Activated CD4-positive, CD25-positive, alpha-beta regulatory T cell treated with anti-CD3 and anti-CD28 coated beads, Interleukin-2, amount 50 U/mL, for 72 hours (primary cell): ENCODE data around the gene ATP6AP1.

ENCODE experiments used
- DNase-seq: peaks from one replicate; pipeline ENCODE4 v3.0.0; 2021

The ATP6AP1 gene

DNA sequence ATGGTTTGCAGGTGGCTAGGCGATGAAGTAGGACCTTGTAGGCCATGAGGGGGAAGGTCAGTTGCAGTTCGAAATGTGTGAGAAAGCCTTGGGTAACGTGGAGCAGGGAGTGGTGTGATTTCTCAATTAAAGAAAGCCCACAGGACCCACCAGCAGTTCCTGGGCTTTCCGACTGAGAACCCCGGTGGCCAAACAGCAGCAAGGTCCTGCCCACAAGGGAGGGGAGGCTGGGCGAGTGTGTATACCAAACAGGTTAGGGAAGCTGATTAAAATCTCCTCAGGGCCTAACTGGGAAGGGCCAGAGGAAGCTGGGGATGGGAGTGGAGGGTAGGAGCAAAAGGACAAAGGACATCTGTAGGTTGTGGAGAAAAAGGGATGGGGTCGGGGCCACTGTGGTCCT is 2.4 kb downstream of the ATP6AP1 start:
- DNase-seq, result no peak

DNA sequence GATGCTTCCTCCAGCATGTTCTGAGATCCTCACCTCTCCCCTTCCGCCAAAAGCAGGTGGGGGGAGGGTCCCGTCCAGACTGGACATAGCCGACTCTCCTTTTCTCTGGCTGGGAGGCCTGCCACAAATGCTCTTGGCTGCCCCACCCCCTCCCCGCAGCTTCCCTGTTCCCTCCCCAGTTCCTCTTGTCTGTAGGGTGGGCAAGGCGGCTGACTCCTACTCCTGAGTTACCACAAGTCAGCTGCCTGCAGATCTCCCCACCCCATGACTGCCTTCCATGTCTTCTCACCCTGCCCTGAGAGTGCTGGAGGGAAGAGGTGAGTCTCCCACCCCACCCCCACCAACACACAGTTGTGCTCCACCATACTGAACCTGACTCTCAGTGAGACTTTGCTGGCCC is 2.9 kb downstream of the ATP6AP1 start:
- no peak for DNase-seq

DNA sequence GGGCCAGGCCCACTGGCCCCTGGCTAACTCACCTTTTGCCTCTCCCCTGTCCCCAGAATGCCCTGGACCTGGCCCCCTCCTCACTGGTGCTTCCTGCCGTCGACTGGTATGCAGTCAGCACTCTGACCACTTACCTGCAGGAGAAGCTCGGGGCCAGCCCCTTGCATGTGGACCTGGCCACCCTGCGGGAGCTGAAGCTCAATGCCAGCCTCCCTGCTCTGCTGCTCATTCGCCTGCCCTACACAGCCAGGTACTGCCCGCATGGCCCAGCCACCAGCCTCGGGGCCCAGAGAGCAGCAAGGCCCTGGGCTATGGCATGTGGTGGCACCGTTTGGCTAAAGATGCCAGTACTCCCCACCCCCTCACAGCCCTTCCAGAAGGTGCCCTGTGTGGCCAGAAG is 3.7 kb downstream of the ATP6AP1 start:
- no peak for DNase-seq

DNA sequence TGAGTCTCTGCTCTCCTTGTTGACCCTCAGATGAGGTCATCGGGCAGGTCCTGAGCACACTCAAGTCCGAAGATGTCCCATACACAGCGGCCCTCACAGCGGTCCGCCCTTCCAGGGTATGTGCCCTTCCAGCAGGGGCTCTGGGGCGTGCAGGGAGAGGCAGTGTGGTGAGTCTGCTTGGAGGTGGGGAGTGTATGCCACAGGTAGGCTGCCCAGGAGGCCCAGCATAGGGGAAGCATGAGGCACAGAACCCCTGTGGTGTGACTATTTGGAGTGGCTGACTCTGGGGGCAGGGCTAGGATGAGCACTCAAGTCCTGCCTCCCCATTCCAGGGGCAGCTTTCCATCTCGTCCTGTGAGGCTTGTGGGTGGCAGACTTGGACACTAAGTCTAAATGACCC is 5.1 kb downstream of the ATP6AP1 start:
- DNase-seq, result no peak

DNA sequence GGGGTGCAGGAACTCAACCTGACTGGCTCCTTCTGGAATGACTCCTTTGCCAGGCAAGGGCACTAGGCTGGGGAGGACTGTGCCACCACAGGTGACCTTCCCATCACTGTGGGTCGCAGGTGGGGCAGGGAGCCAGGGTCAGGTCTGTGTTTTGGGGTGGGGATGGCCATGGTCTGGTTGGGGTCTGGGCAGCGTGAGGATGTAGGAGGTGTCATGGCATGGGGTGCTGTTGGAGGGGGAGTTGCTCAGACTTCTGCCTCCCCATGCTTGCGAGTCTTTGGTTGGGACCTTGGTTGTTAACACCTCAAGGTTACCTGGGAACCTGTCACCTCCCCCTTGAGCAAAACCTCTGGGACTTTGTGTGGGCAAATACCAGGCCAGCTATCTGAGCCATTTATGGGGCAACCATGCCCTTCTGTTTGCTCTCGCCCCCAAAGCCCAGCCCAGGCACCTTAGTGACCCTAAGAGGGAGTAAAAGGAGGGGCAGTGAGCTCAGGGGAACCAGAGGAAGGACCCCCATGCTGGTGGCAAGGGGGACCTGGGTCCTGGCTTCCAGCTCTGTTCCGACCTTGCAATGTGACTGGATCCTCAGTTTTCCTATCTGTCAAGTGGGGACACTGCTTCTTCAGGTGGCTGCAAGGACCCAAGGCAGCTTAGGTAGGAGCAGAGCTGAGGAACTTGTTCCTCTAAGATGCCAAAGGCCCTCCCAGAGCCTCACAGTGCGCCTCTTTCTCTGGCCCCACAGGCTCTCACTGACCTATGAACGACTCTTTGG is 6.1 kb downstream of the ATP6AP1 start:
- no peak for DNase-seq

DNA sequence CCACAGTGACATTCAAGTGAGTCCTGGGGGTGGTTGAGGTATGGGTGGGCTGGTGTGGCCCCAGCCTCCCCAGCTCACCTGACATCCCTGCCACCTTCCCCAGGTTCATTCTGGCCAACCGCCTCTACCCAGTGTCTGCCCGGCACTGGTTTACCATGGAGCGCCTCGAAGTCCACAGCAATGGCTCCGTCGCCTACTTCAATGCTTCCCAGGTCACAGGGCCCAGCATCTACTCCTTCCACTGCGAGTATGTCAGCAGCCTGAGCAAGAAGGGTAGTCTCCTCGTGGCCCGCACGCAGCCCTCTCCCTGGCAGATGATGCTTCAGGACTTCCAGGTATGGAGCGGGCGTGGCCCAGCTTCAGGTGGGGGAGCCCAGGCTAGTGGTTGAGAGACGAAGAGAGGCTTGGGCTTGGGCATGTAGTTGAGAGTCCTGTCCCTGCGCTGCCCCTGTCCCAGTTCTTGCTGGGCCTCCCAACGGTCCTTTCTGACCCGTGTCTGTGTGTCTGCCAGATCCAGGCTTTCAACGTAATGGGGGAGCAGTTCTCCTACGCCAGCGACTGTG is 6.8 kb downstream of the ATP6AP1 start:
- DNase-seq, result no peak

DNA sequence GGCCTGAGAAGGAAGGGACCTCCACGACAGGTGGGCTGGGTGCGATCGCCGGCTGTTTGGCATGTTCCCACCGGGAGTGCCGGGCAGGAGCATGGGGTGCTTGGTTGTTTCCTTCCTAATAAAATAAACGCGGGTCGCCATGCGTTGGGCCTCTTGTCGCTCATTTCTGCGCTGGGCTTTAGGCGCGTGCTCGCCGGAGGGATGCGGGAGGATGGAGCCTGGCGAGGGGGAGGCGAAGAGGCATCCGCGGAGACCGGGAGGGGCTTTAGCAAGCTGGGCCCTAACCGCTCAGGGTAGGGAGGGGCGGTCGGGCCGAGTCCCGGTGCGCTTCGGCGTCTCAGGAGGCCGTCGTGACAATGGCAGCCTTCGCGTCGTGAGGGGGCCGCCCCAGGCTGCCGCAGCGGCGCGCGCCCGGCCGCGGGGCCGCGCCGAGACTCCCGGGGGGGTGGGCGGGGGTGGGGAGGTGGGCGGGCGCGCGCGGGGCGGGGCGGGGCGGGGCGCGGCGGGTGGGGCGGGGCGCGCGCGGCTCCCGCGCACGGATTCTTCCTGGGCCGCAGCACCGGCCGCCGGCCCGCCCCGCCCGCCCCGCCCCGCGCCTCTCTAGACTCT is 8.0 kb downstream of the ATP6AP1 start:
- peak; percentile 56 for DNase-seq

DNA sequence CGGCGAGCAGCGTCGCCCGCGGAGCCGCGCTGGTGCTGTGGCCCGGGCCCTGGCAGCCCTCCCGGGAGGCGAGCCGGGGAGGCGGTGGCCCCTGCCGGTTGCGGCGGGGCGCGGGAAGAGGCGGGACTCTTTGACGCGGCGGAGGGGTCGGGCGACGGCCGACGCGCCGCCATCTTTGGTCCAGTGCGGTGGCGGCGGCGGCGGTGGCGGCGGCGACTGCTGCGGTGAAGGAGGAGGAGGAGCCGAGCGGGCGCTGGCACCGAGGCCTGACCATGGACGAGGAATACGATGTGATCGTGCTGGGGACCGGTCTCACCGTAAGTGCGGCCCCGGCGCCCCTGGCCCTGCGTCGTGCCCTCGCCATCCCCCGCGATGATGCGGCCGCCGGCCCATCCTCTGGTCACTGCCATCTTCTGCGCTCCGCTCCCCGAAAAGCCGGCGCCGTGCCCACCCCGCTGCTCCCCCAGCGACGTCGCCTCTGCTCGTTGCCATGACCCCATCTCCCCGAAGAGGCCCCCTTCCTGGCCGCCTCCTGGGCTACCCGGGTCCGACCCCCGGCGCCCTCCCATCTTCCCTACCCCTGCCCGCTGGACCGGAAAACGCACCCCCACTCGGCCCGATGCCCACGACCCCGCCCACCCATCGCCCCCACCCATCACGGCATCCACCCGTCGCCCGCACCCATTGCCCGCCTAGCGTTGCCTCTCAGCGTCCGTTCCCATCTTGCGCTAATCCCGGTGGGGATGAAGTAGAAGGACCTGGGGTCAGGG is 8.7 kb downstream of the ATP6AP1 start, which contains the start of gene GDI1:
GDI1 (plus strand) TSS at position 172 of the 770 bp plus-strand sequence; CDS start at position 273, 101 bp downstream.
- peak; percentile 73 for DNase-seq

DNA sequence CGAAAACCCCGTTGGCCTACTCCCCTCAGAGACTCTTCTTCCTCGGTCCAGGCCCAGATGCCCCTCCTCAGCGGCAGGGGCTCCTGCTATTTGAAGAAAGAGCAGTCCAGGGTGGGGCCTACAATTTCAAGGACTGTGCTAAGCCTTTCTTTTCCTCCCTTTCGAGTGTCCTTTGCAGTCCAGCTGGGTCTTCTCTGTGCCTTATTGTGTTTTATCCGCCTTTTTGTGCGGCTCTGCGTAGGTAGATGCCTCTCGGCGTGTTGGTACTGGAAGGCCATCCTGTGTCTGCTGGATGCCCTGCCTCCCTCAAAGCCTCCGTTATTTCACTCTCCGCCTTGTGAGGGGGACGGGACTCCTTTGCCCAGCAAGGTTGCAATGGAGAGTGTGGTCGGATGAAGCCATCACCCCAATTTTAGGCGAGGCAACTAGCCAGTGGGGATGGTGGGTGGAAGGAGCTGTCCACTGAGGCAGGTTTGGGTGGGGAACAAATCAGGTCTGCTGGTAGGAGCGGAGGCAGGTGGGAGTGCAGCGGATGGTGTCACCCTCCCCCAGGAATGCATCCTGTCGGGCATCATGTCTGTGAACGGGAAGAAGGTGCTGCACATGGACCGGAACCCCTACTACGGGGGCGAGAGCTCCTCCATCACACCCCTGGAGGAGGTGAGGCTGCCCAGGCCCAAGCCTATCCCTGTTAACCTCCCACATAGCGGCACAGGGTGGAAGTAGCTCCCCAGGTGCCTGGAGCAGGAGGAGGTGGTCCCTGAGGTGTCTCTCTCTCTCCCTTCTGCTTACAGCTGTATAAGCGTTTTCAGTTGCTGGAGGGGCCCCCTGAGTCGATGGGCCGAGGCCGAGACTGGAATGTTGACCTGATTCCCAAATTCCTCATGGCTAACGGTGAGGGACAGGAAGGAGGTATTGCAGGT is 9.8 kb downstream of the ATP6AP1 start:
- DNase-seq, result no peak

DNA sequence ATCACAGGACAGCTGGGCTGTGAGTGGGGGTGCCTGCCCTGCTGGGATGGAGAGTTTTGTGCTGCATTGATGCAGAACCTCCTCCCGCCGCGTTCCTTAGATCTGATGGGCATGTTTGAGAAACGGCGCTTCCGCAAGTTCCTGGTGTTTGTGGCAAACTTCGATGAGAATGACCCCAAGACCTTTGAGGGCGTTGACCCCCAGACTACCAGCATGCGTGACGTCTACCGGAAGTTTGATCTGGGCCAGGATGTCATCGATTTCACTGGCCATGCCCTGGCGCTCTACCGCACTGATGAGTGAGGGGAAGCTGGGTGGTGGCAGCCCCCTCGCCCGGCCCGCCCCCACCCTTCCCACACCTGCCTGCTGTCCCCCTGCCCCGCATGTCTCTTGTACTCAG is 11.4 kb downstream of the ATP6AP1 start:
- DNase-seq, result no peak

DNA sequence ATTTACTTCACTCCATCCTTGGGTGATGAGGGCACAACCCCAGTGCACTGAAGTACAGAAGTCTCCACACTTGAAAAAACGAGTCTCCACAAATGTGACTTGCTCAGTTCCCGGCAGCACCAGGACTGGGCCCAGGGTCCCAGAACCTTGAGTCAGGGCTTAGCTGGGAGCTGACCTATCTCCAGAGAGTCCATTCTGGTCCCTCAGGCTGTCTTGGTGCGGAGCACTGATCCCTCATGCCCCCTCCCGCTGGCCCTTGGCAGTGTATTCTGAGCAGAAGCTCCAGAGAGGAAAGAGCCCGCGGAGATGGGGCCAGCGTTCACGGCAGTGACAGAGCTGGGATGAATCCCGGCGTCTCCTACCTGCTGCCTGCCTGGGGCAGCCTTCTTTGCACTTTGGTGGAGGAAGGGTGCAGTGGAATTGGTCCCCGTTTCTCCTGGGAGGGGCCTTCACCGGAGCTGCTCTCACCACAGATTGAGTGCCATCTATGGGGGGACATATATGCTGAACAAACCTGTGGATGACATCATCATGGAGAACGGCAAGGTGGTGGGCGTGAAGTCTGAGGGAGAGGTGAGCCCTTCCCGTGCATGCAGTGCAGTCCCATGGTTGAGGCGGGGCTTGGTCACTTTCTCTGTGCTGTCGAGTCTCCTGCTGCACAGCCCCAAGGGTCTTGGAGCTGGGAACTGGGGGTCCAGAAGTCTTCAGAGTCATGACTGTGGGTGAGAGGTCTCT is 12.3 kb downstream of the ATP6AP1 start:
- DNase-seq, result no peak

DNA sequence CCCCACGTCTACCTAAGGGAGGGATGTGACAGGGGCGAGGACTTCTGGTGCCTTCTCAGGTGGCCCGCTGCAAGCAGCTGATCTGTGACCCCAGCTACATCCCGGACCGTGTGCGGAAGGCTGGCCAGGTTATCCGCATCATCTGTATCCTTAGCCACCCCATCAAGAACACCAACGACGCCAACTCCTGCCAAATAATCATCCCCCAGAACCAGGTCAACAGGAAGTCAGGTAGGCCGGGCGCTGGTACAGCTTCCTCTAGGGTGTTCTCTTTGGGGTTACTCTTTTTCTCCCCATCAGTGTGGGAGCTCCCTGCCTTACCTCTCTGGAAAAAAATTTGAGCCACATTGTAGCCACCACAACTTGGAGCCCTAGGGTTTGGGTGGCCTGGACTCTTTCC is 13.1 kb downstream of the ATP6AP1 start:
- DNase-seq, result no peak

DNA sequence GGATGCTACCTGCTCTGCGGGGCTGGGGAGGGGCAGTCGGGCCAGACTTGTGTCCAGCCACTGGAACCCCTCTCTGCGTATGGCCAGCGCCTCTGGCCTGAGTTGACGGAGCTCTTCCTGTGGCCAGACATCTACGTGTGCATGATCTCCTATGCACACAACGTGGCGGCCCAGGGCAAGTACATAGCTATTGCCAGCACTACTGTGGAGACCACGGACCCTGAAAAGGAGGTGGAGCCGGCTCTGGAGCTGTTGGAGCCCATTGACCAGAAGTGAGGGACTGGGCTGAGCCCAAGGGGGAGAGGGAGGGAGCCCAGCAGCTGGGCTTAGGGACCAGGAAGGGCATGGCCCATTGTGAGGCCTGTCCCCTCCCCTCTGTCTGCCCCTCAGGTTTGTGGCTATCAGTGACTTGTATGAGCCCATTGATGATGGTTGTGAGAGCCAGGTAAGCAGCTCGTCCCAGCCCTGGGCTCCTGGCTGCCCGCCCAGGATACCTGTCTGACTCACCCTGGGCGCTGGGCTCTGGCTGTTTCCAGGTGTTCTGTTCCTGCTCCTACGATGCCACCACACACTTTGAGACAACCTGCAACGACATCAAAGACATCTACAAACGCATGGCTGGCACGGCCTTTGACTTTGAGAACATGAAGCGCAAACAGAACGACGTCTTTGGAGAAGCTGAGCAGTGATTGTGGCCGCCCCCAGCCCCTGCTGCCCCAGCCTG is 13.7 kb downstream of the ATP6AP1 start:
- DNase-seq, result no peak

DNA sequence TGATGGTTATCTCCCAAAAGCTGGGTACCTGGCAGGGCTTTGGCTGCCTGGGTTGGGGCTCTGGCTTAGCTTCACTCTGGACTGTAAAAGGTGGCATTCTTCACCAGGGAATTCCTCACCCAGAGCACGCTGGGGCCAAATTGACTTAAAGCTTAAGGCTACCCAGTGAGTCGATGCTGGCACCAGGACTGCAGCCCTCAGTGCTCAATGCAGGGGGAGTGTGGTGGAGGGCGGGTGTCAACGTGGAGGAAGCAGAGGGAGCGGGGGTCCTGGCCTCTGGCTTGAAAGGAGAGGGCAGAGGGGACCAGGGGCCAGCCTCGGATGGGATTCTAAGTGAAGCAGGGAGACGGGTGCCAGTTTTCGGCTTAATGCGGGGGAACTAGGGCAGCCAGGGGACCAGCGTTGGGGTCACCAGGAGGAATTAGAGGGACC is 15.0 kb downstream of the ATP6AP1 start:
- DNase-seq, result no peak

DNA sequence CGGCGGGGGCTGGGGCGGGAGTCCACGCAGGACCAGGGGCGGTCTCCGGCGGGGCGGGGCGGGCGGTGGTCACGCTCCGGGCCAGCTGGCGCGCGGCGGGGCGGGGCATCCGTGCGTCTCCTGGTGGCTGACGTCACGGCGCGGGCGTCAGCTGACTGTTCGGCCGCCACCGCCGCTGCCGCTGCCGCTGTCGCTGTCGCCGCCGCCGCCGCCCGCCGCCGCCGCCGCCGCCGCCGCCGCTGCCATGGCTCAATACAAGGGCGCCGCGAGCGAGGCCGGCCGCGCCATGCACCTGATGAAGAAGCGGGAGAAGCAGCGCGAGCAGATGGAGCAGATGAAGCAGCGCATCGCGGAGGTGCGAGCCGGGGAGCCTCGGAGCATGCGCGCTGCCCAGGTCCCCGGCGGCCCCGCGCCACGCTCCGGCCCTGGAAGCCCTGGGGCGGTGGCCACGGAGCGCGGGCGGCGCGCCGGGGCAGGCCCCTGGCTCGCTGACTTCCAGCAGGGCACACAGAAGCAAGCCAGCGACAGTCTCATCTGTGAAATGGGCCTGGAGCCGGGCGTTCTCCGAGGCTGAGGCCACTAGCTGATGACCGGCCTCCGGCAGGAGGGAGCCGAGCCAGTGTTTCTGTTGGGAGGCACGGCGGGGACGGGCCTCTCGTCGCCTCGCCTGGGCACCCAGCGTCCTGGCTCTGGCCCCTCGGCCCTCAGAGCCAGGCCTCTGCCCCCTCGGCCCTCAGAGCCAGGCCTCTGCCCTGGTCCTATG is 15.7 kb downstream of the ATP6AP1 start, which contains the start of gene FAM50A:
FAM50A (plus strand) TSS at position 150 of the 763 bp plus-strand sequence; CDS start at position 245, 95 bp downstream.
- peak; percentile 78 for DNase-seq

DNA sequence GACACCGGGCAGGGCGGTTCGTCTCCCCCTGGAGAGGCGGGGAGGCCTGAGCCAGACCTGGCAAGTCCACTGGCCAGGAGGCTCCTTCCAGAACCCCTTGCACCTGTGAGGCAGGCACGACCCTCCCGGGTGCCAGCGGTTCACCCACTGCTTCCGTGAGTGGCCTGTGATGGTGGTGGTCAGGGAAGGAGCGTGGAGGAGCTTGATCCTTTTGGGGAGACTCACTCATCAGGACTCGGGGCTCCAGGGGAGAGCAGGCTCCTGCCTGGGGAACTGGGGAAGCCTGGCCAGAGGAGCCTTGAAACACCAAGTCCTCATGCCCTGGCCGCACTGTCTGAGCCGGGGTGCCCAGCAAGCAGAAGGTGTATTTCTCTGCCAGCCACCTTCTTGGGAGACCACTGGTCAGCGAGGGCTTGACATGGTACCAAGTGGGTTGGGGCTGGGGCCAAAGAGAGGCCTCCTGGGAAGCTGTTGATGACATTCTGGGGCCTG is 16.3 kb downstream of the ATP6AP1 start:
- no peak for DNase-seq

DNA sequence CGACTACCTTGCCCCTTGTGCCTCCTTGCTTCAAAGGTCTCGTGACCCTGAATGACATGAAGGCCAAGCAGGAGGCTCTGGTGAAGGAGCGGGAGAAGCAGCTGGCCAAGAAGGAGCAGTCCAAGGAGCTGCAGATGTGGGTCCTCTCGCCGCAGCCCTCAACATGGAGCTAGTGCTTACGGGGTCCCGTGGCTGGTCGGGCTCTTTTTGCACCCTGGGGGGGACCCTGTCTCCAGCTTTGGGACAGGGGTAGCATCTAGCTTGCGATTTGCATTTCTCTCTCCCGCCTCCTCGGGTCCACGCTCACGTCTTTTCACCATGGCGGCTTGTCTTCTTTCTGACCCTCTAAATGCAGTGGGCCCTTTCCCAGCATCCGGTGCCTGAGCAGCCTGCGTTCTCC is 17.3 kb downstream of the ATP6AP1 start:
- DNase-seq, result no peak

DNA sequence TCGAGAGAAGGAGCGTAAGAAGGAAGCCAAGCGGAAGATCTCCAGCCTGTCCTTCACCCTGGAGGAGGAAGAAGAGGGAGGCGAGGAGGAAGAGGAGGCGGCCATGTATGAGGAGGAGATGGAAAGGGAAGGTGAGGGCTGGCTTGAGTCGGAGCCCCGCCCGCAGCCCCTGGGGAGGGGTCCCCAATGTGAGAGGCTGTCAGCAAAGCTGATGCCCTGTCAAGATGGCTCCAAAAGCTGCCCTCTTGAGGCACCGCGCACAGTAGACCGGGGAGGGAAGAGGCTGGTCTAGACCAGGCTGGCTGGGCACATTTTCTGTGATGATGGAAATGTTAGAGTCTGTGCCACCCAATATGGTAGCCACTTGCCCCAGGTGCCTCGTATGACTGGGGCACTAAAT is 18.0 kb downstream of the ATP6AP1 start:
- DNase-seq, result no peak

DNA sequence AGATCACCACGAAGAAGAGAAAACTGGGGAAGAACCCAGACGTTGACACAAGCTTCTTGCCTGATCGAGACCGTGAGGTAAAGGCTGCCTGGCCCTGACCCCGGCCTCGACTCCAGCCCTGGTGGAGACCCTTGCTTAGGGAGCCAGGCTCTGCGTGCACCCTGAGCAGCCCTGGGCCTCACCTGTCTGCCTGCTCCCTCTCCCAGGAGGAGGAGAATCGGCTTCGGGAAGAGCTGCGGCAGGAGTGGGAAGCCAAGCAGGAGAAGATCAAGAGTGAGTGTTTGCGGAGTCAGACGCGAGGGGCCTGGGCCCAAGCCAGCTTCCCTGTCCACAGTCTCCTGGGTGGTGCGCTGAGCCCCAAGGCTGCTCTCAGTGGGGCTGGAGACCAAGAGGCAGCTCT is 20.0 kb downstream of the ATP6AP1 start:
- DNase-seq, result no peak

DNA sequence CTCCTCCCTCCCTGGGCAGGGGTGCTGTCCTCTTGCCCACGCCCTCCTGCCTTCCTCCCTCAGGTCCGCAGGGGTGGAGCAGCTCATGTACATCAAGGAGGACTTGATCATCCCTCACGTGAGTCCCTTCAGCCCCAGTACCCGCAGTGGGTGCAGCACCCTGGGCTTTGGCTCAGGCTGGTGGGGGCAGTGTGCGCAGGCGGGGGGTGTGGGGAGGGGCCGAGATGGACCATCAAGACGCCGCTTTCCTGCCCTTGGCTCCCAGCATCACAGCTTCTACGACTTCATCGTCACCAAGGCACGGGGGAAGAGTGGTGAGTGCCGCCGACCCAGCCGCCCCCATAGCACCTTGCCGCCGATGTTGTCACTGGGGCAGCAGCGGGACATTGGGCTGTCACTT is 21.1 kb downstream of the ATP6AP1 start:
- no peak for DNase-seq
